Smooth muscle cell (in vitro differentiated cells): ENCODE measurements around the gene PLAC8. TPM values are rescaled to one million over a fixed set of nuclear protein-coding genes. Genes with fewer than 3 reads are reported as not detected.

Source experiments
- DNase-seq: peaks from one replicate; lab custom pipeline; 2025; ENCODE audit not compliant: unreplicated experiment; lab: John Stamatoyannopoulos, UW
- H2AFZ ChIP-seq: fragments of 200-600 bp; sonication (generic); 2 replicates; pipeline ENCODE4 v1.6.0; 2016; ENCODE audit warnings: antibody characterized with exemption, low read depth, mild to moderate bottlenecking
- H3F3A ChIP-seq: fragments of 200-600 bp; sonication (generic); 2 replicates; pipeline ENCODE4 v1.6.0; 2017; ENCODE audit warnings: antibody characterized with exemption, low read depth
- H3K27ac ChIP-seq: fragments of 200-600 bp; sonication (generic); 2 replicates; pipeline ENCODE4 v1.5.1; 2016; ENCODE audit warnings: low read depth, mild to moderate bottlenecking
- H3K27me3 ChIP-seq: fragments of 200-600 bp; sonication (generic); 2 replicates; pipeline ENCODE4 v1.6.1; 2016; ENCODE audit warnings: low read depth, mild to moderate bottlenecking
- H3K36me3 ChIP-seq: fragments of 200-600 bp; sonication (generic); 2 replicates; pipeline ENCODE4 v1.5.1; 2016; ENCODE audit warnings: low read depth
- H3K4me1 ChIP-seq: fragments of 200-600 bp; sonication (generic); 2 replicates; pipeline ENCODE4 v1.5.1; 2016; ENCODE audit warnings: low read depth
- H3K4me2 ChIP-seq: fragments of 200-600 bp; sonication (generic); 2 replicates; pipeline ENCODE4 v1.6.0; 2016; ENCODE audit warnings: mild to moderate bottlenecking
- H3K4me3 ChIP-seq: fragments of 200-600 bp; sonication (generic); 2 replicates; pipeline ENCODE4 v1.5.1; 2016; ENCODE audit warnings: mild to moderate bottlenecking
- H3K79me2 ChIP-seq: fragments of 200-600 bp; sonication (generic); 2 replicates; pipeline ENCODE4 v1.6.0; 2016; ENCODE audit warnings: low read depth, mild to moderate bottlenecking
- H3K9ac ChIP-seq: fragments of 200-600 bp; sonication (generic); 2 replicates; pipeline ENCODE4 v1.6.0; 2016; ENCODE audit warnings: low read depth
- H3K9me3 ChIP-seq: fragments of 200-600 bp; sonication (generic); replicated peaks from 2 replicates; pipeline ENCODE4 v1.5.1; 2016; ENCODE audit warnings: low read depth
- H4K20me1 ChIP-seq: fragments of 200-600 bp; sonication (generic); 2 replicates; pipeline ENCODE4 v1.6.0; 2016; ENCODE audit warnings: low read depth
- WGBS: methylation state at CpG from one replicate; pipeline ENCODE4 v1.1.7; 2016; ENCODE audit warnings: low lambda C conversion rate; 5-methylcytosine and 5-hydroxymethylcytosine counted together
- polyA plus RNA-seq: library from polyadenylated mRNA; unstranded; fragments of >200 nt; fragmentation: Nextera tagmentation; extraction: Ambion mirVana; gene quantifications from 2 replicates; pipeline ENCODE4 v1.2.1, GENCODE V29; 2016
- total RNA-seq: library from RNA; depleted of rRNA; stranded (reverse); fragments of >200 nt; gene quantifications from 2 replicates; pipeline ENCODE4 v1.2.3, GENCODE V29; 2014
- TF ChIP-seq, protein P1 (sequence below): fragments of 200-600 bp; sonication (generic); IDR thresholded peaks from 2 replicates; pipeline ENCODE4 v1.5.1; 2017; ENCODE audit warnings: borderline replicate concordance, mild to moderate bottlenecking, antibody characterized with exemption; ENCODE audit not compliant: insufficient read depth, poor library complexity, severe bottlenecking

The PLAC8 gene
- total and polyA plus RNA-seq, 2 experiments from 2014 or later, result 5.0 to 25.6 TPM

DNA sequence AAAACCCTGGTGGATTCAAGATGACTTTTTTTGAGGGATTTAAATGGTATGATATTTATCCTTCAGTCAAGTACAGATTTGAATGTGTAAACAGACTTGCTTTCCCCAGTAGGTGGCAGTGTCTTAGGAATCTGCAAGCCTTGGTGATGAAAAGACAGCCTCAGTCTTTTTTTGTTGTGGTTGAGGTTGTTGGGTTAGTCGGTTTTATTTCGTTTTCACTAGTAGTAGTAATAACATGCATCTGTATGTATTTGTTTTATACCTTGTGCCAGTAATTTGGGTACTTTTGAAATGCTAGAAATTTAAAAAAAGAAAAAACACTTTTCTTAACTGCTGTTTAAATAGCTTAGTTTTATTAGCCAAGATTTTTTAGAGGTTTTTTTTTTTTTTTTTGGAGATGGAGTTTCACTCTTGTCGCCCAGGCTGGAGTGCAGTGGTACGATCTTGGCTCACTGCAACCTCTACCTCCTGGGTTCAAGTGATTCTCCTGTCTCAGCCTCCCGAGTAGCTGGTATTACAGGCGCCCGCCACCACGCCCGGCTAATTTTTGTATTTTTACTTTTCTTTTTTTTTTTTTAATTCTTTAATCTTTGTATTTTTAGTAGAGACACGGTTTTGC is 40.3 kb downstream of the PLAC8 start:
- no peaks in the 10 kb centered on the region for H3F3A ChIP-seq
- H4K20me1 ChIP-seq, result no peaks in the 10 kb centered on the region
- H3K27ac ChIP-seq, result no peak overlapping the region
- H3K9ac ChIP-seq, result no peak overlapping the region
- DNase-seq, result no peak
- H3K79me2 ChIP-seq, result no peaks in the 10 kb centered on the region
- no peaks in the 10 kb centered on the region for H3K9me3 ChIP-seq
- no peak overlapping the region for H3K4me3 ChIP-seq
- H2AFZ ChIP-seq, result no peak overlapping the region
- H3K4me1 ChIP-seq, result no peaks in the 10 kb centered on the region
- H3K36me3 ChIP-seq, result no peaks in the 10 kb centered on the region
- TF ChIP-seq, protein P1, sequence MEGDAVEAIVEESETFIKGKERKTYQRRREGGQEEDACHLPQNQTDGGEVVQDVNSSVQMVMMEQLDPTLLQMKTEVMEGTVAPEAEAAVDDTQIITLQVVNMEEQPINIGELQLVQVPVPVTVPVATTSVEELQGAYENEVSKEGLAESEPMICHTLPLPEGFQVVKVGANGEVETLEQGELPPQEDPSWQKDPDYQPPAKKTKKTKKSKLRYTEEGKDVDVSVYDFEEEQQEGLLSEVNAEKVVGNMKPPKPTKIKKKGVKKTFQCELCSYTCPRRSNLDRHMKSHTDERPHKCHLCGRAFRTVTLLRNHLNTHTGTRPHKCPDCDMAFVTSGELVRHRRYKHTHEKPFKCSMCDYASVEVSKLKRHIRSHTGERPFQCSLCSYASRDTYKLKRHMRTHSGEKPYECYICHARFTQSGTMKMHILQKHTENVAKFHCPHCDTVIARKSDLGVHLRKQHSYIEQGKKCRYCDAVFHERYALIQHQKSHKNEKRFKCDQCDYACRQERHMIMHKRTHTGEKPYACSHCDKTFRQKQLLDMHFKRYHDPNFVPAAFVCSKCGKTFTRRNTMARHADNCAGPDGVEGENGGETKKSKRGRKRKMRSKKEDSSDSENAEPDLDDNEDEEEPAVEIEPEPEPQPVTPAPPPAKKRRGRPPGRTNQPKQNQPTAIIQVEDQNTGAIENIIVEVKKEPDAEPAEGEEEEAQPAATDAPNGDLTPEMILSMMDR, result peak; percentile 73
- H3K4me2 ChIP-seq, result no peak overlapping the region
- H3K27me3 ChIP-seq, result no peaks in the 10 kb centered on the region
- WGBS, result 83% methylated on average over 10 of the region's 10 CpGs

DNA sequence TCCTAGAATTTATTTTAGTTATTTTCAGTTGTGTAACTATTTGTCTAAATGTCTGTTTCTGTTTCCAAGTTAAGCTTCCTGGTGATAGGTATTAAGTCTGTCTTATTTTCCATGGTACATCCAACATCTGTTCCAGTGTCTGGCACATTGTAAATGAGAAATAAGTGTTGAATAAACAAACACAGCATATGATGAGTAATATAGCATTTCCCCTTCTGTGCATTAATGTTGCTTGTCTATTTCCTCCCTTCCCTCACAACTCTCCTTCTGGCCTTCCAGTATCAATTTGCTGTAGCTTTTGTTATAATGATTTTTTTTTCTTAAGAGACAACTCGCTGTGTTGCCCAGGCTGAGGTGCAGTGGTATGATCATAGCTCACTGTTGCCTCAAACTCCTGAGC is 43.4 kb downstream of the PLAC8 start:
- no peak for DNase-seq
- H3K27ac ChIP-seq, result no peak overlapping the region
- WGBS, result 82% methylated on average over 1 of the region's 1 CpG

DNA sequence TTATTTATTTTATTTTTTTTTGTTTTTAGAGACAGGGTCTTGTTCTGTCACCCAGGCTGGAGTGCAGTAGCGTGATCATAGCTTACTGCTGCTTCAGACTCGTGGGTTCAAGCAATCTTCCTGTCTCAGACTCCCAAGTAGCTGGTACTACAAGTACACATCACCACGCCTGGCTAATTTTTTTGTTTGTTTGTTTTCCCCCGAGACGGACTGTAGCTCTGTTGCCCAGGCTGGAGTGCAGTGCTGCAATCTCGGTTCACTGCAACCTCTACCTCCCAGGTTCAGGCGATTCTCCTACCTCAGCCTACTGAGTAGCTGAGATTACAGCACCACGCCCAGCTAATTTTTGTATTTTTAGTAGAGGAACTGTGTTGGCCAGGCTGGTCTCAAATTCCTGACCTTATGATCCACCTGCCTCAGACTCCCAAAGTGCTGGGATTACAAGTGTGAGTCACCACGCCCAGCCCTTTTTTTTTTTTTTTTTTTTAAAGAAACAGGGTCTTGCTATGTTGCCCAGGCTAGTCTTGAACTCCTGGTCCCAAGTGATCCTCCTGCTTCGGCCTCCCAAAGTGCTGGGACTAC is 47.4 kb downstream of the PLAC8 start:
- Histone ChIP-seq H3F3A (no peaks in the 10 kb centered on the region), H3K36me3 (peaks cover 22% of the 10 kb centered on the region)
- WGBS, result 96% methylated on average over 10 of the region's 10 CpGs

More for the DNA sequence above, 43.4 kb downstream of the PLAC8 start:
- TF ChIP-seq, protein P1, result no peak
- Histone ChIP-seq H3K27me3 (no peaks in the 10 kb centered on the region), H3K4me1 (no peaks in the 10 kb centered on the region), H2AFZ (no peak overlapping the region), H3K79me2 (no peaks in the 10 kb centered on the region), H3F3A (no peaks in the 10 kb centered on the region), H3K4me3 (no peak overlapping the region), H3K36me3 (peaks cover 19% of the 10 kb centered on the region), H3K9me3 (no peaks in the 10 kb centered on the region), H3K4me2 (no peak overlapping the region), H4K20me1 (no peaks in the 10 kb centered on the region), H3K9ac (no peak overlapping the region)

More for the DNA sequence above, 47.4 kb downstream of the PLAC8 start:
- H3K4me2 ChIP-seq, result no peak overlapping the region
- H3K4me3 ChIP-seq, result no peak overlapping the region
- no peak overlapping the region for H3K27ac ChIP-seq
- H4K20me1 ChIP-seq, result no peaks in the 10 kb centered on the region
- no peak overlapping the region for H3K9ac ChIP-seq
- TF ChIP-seq, protein P1, result no peak
- no peak for DNase-seq
- H3K27me3 ChIP-seq, result no peaks in the 10 kb centered on the region
- no peaks in the 10 kb centered on the region for H3K9me3 ChIP-seq
- no peak overlapping the region for H2AFZ ChIP-seq
- H3K79me2 ChIP-seq, result no peaks in the 10 kb centered on the region
- H3K4me1 ChIP-seq, result no peaks in the 10 kb centered on the region
